ENCODE results near the gene EFCAB12.
A peak's percentile ranks its signal among the peaks of the same experiment; 100 is the strongest.

- TF ChIP-seq, protein P1, sequence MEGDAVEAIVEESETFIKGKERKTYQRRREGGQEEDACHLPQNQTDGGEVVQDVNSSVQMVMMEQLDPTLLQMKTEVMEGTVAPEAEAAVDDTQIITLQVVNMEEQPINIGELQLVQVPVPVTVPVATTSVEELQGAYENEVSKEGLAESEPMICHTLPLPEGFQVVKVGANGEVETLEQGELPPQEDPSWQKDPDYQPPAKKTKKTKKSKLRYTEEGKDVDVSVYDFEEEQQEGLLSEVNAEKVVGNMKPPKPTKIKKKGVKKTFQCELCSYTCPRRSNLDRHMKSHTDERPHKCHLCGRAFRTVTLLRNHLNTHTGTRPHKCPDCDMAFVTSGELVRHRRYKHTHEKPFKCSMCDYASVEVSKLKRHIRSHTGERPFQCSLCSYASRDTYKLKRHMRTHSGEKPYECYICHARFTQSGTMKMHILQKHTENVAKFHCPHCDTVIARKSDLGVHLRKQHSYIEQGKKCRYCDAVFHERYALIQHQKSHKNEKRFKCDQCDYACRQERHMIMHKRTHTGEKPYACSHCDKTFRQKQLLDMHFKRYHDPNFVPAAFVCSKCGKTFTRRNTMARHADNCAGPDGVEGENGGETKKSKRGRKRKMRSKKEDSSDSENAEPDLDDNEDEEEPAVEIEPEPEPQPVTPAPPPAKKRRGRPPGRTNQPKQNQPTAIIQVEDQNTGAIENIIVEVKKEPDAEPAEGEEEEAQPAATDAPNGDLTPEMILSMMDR (IDR thresholded peaks at IDR 0.05; ENCODE audit: borderline replicate concordance, extremely low read depth, low read length, poor library complexity, severe bottlenecking) = peak; percentile 94
- TF ChIP-seq EZH2 (IDR thresholded peaks at IDR 0.05; ENCODE audit: borderline replicate concordance, low read depth, low read length, severe bottlenecking) = no peak
These were observed 45.1 kb downstream of the EFCAB12 start for GRCh38 chr3:129383292-129383860.
